ENCODE measurements around the gene RNF141. TPM values are rescaled to one million over a fixed set of nuclear protein-coding genes. Genes with fewer than 3 reads are reported as not detected.
A peak's percentile ranks its signal among the peaks of the same experiment; 100 is the strongest.

RNF141 gene
- total RNA-seq, 1 experiment from 2014 or later, result 35.8 TPM

DNA sequence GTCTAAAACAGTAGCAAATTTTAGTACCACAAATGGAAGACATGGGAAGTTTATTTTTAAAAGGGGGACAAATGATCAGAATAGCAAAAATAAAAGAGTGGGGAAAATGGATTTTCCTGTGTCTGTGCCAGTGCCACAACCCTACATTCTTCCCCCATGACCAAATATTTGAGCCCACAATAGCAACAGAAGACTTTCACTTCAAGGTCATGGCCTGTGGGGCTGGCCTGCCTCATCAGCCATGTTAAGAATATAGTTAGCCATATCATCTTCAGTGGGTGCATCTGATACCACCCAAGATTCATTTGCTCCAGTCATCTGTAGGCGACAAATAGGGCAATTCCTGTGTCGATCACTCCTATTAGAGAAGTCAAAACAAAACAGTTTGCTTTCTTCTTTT is 26.3 kb downstream of the RNF141 start:
- Histone ChIP-seq H3K27me3 (ENCODE audit: control insufficient read depth, insufficient read depth, low read length) (no peaks in the 10 kb centered on the region), H3K27ac (ENCODE audit: low read length) (no peak overlapping the region), H3K4me3 (ENCODE audit: low read depth in 2 of 2, low read length in 2 of 2) (no peak overlapping the region), H3K36me3 (ENCODE audit: control insufficient read depth, insufficient read depth, low read length) (no peaks in the 10 kb centered on the region), H3K9me3 (ENCODE audit: control insufficient read depth, insufficient read depth, low read depth, low read length) (no peaks in the 10 kb centered on the region), H3K4me1 (ENCODE audit: control insufficient read depth, insufficient read depth, low read length) (no peaks in the 10 kb centered on the region)
- in situ Hi-C loops (cut with HindIII; ENCODE audit: low pct_unique_long_range_greater_than_20kb, low sequenced_read_pairs), result no loop called here
- no TSS peak for BruUV-seq (replicated peaks)
- no peak for DNase-seq (ENCODE audit: low read depth, low spot score)
- TF ChIP-seq TCF7L2 (IDR thresholded peaks at IDR 0.05; ENCODE audit: low read depth, low read length) (no peak), REST (IDR thresholded peaks at IDR 0.05; ENCODE audit: insufficient read depth in 1 of 2, low read depth in 2 of 2, low read length in 1 of 2) (no peak), SIN3A (IDR thresholded peaks at IDR 0.05; ENCODE audit: borderline replicate concordance, insufficient read depth, low read depth, low read length) (no peak), POLR2AphosphoS5 (IDR thresholded peaks at IDR 0.05; ENCODE audit: low read depth, low read length) (no peak)
- TF ChIP-seq, protein P1, sequence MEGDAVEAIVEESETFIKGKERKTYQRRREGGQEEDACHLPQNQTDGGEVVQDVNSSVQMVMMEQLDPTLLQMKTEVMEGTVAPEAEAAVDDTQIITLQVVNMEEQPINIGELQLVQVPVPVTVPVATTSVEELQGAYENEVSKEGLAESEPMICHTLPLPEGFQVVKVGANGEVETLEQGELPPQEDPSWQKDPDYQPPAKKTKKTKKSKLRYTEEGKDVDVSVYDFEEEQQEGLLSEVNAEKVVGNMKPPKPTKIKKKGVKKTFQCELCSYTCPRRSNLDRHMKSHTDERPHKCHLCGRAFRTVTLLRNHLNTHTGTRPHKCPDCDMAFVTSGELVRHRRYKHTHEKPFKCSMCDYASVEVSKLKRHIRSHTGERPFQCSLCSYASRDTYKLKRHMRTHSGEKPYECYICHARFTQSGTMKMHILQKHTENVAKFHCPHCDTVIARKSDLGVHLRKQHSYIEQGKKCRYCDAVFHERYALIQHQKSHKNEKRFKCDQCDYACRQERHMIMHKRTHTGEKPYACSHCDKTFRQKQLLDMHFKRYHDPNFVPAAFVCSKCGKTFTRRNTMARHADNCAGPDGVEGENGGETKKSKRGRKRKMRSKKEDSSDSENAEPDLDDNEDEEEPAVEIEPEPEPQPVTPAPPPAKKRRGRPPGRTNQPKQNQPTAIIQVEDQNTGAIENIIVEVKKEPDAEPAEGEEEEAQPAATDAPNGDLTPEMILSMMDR (IDR thresholded peaks at IDR 0.05), result no peak
- ChIA-PET POLR2A (no interaction called here), CTCF (interaction anchor here (0.8 kb wide), 1 partner anchor 87 kb away, joined by 3 read pairs; no protein-coding TSS in a partner anchor)
- ATAC-seq, result no peak
- intact Hi-C loops (cut with micrococcal nuclease; ENCODE audit: unreplicated experiment), result loop anchor here (2.0 kb wide), 1 partner anchor 220 kb away; no protein-coding TSS in a partner anchor

DNA sequence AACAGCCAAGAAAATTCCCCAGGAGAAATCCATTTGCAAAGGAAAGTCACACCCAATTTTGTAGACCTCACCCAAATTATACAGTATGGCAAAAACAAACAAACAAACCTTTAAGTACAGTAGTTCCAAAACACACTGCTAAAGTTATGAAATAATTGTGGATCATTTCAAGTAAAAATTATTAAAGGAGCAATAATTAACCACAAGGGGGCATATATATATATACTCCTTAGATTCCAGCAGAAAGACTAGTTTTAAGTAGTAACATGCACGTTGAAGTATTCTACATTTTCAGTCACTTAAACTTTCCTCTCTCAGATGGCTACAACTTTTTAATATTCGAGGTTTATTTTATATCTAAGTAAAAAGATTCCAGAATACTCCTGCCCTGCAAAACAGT is 26.8 kb downstream of the RNF141 start:
- intact Hi-C loops (cut with micrococcal nuclease; ENCODE audit: unreplicated experiment), result loop anchor here (2.0 kb wide), 1 partner anchor 221 kb away; no protein-coding TSS in a partner anchor

More for the DNA sequence above, 26.8 kb downstream of the RNF141 start:
- no peaks in the 10 kb centered on the region for H3K36me3 ChIP-seq (ENCODE audit: control insufficient read depth, insufficient read depth, low read length)
- H3K27me3 ChIP-seq (ENCODE audit: control insufficient read depth, insufficient read depth, low read length), result no peaks in the 10 kb centered on the region
- in situ Hi-C loops (cut with HindIII; ENCODE audit: low pct_unique_long_range_greater_than_20kb, low sequenced_read_pairs), result no loop called here
- CTCF ChIA-PET, result no interaction called here
- DNase-seq (ENCODE audit: low read depth, low spot score) (no peak), ATAC-seq (no peak)
- no TSS peak for BruUV-seq (replicated peaks)
- POLR2A ChIA-PET, result no interaction called here
- no peak for TF ChIP-seq POLR2AphosphoS5 (IDR thresholded peaks at IDR 0.05; ENCODE audit: low read depth, low read length)
- TF ChIP-seq, protein P1 (IDR thresholded peaks at IDR 0.05), result peak; percentile 50; the same call in 1 of the 2 replicates
- no peaks in the 10 kb centered on the region for H3K4me1 ChIP-seq (ENCODE audit: control insufficient read depth, insufficient read depth, low read length)
- H3K27ac ChIP-seq (ENCODE audit: low read length), result no peak overlapping the region
- H3K4me3 ChIP-seq (ENCODE audit: low read depth in 2 of 2, low read length in 2 of 2), result no peak overlapping the region
- H3K9me3 ChIP-seq (ENCODE audit: control insufficient read depth, insufficient read depth, low read depth, low read length), result no peaks in the 10 kb centered on the region
